ENCODE data around the gene CADPS2.

DNA sequence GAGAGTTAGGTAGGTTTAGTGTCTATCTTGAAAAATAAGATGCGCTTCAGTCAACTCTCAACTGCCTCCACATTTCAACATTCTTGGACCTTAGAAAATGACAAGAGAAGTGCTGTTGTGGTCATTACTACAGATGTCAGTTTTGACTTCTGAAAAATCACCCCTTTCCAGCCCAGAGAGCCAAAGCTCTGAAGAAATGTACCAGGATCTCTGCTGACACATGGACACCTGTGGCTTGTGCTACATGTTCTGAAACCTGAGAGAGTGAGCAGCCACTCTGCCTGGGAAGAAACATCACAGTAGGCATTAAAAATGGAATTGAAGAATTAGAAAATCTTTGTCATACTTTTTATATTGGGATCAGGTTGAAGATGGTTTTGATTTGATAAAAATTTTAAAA is 545.8 kb downstream of the CADPS2 start:
- TF ChIP-seq POLR2A (IDR thresholded peaks at IDR 0.05; ENCODE audit: control extremely low read depth in 1 of 2, low read depth in 2 of 2, low read length in 2 of 2) (no peak), BCL11A (IDR thresholded peaks at IDR 0.05; ENCODE audit: low read depth in 2 of 2, low read length in 2 of 2) (no peak), GABPA (IDR thresholded peaks at IDR 0.05; ENCODE audit: borderline replicate concordance, insufficient read depth, low read length) (no peak), TEAD4 (IDR thresholded peaks at IDR 0.05; ENCODE audit: low read depth, low read length) (no peak), CHD1 (IDR thresholded peaks at IDR 0.05; ENCODE audit: low read depth, low read length) (no peak), KDM5A (IDR thresholded peaks at IDR 0.05; ENCODE audit: low read length) (no peak)
- TF ChIP-seq, protein P1, sequence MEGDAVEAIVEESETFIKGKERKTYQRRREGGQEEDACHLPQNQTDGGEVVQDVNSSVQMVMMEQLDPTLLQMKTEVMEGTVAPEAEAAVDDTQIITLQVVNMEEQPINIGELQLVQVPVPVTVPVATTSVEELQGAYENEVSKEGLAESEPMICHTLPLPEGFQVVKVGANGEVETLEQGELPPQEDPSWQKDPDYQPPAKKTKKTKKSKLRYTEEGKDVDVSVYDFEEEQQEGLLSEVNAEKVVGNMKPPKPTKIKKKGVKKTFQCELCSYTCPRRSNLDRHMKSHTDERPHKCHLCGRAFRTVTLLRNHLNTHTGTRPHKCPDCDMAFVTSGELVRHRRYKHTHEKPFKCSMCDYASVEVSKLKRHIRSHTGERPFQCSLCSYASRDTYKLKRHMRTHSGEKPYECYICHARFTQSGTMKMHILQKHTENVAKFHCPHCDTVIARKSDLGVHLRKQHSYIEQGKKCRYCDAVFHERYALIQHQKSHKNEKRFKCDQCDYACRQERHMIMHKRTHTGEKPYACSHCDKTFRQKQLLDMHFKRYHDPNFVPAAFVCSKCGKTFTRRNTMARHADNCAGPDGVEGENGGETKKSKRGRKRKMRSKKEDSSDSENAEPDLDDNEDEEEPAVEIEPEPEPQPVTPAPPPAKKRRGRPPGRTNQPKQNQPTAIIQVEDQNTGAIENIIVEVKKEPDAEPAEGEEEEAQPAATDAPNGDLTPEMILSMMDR (IDR thresholded peaks at IDR 0.05; ENCODE audit: control extremely low read depth in 1 of 3, insufficient read depth in 1 of 3, low read depth in 1 of 3, low read length in 3 of 3): no peak

All from H1 (cell line).